Activated CD8-positive, alpha-beta memory T cell treated with anti-CD3 and anti-CD28 coated beads, Interleukin-2, amount 10 ng/mL, durations not matched to agents 7 days and 5 days (primary cell): Measurements from ENCODE around the gene CACNA1E. TPM values are rescaled to one million over a fixed set of nuclear protein-coding genes. Genes with fewer than 3 reads are reported as not detected.

Source experiments
- ATAC-seq: fragments of 150-1000 bp; cut with Tn5 transposase; one replicate; pipeline ENCODE4 v1.10.0; 2021; ENCODE audit warnings: moderate library complexity
- CTCF ChIA-PET: fragments of 350-600 bp; sonication (Branson Sonifier 250); formaldehyde crosslinking; loops from one replicate; lab custom pipeline; 2021; ENCODE audit warnings: antibody characterized with exemption; lab: Charles Lee
- DNase-seq: peaks from one replicate; pipeline ENCODE4 v3.0.0-alpha.2; 2020
- H3K27ac Mint-ChIP-seq: one replicate; pipeline ENCODE4 v1.8.0; 2021; ENCODE audit warnings: mild to moderate bottlenecking, mixed read lengths
- H3K27me3 Mint-ChIP-seq: one replicate; pipeline ENCODE4 v1.8.0; 2021; ENCODE audit warnings: mixed read lengths
- H3K36me3 Mint-ChIP-seq: one replicate; pipeline ENCODE4 v1.8.0; 2021; ENCODE audit warnings: mild to moderate bottlenecking, mixed read lengths
- H3K4me1 Mint-ChIP-seq: one replicate; pipeline ENCODE4 v1.8.0; 2021; ENCODE audit warnings: mixed read lengths
- H3K4me3 Mint-ChIP-seq: one replicate; pipeline ENCODE4 v1.8.0; 2021; ENCODE audit warnings: mild to moderate bottlenecking, moderate library complexity, mixed read lengths
- H3K9me3 Mint-ChIP-seq: one replicate; pipeline ENCODE4 v1.8.0; 2022; ENCODE audit warnings: low read depth, mixed read lengths
- total RNA-seq, 2 experiments: library from RNA; stranded (reverse); gene quantifications; one replicate each; pipeline ENCODE4 v1.2.3, GENCODE V29; 2021

CACNA1E gene
- total RNA-seq, 2 experiments from 2014 or later = not detected

GRCh38 chr1:181739214-181739613 lies 255.9 kb downstream of the CACNA1E start:
- Mint-ChIP-seq H3K36me3 (no peaks in the 10 kb centered on the region), H3K4me1 (no peaks in the 10 kb centered on the region), H3K27me3 (no peaks in the 10 kb centered on the region), H3K9me3 (no peaks in the 10 kb centered on the region), H3K27ac (no peak overlapping the region), H3K4me3 (no peak overlapping the region)
- DNase-seq (no peak), ATAC-seq (no peak)
- CTCF ChIA-PET = no interaction called here

- no peaks in the 10 kb centered on the region for H3K9me3 Mint-ChIP-seq
- no peak overlapping the region for H3K27ac Mint-ChIP-seq
- peaks cover 6% of the 10 kb centered on the region for H3K27me3 Mint-ChIP-seq
- no peak for DNase-seq
- no peaks in the 10 kb centered on the region for H3K4me1 Mint-ChIP-seq
- no peak for ATAC-seq
- no peak overlapping the region for H3K4me3 Mint-ChIP-seq
- CTCF ChIA-PET = no interaction called here
- no peaks in the 10 kb centered on the region for H3K36me3 Mint-ChIP-seq
Observed at GRCh38 chr1:181742426-181742825, 259.1 kb downstream of the CACNA1E start.

- Mint-ChIP-seq H3K4me3 (no peak overlapping the region), H3K27ac (no peak overlapping the region), H3K36me3 (no peaks in the 10 kb centered on the region), H3K27me3 (peaks cover 6% of the 10 kb centered on the region), H3K4me1 (no peaks in the 10 kb centered on the region), H3K9me3 (no peaks in the 10 kb centered on the region)
- no peak for ATAC-seq
- CTCF ChIA-PET = no interaction called here
- DNase-seq = no peak
Observed at GRCh38 chr1:181743878-181744312, 260.6 kb downstream of the CACNA1E start.

- ATAC-seq = no peak
- Mint-ChIP-seq H3K9me3 (no peaks in the 10 kb centered on the region), H3K27me3 (peaks cover 6% of the 10 kb centered on the region), H3K27ac (no peak overlapping the region), H3K4me3 (no peak overlapping the region), H3K36me3 (no peaks in the 10 kb centered on the region), H3K4me1 (no peaks in the 10 kb centered on the region)
- no peak for DNase-seq
- CTCF ChIA-PET = no interaction called here
Observed at GRCh38 chr1:181746224-181746623, 262.9 kb downstream of the CACNA1E start.

- Mint-ChIP-seq H3K4me1 (no peaks in the 10 kb centered on the region), H3K36me3 (no peaks in the 10 kb centered on the region), H3K4me3 (no peak overlapping the region), H3K9me3 (no peaks in the 10 kb centered on the region), H3K27me3 (peaks cover 6% of the 10 kb centered on the region), H3K27ac (no peak overlapping the region)
- ATAC-seq = no peak
- CTCF ChIA-PET = interaction anchor here (0.5 to 0.6 kb wide), 2 partner anchors 75 to 1183 kb away, joined by 3 read pairs; no protein-coding TSS in a partner anchor
- DNase-seq = no peak
Observed at GRCh38 chr1:181748013-181748412, 264.7 kb downstream of the CACNA1E start.

- CTCF ChIA-PET = no interaction called here
- Mint-ChIP-seq H3K4me1 (no peaks in the 10 kb centered on the region), H3K27ac (no peak overlapping the region), H3K4me3 (no peak overlapping the region), H3K27me3 (peaks cover 3% of the 10 kb centered on the region), H3K36me3 (no peaks in the 10 kb centered on the region), H3K9me3 (no peaks in the 10 kb centered on the region)
- ATAC-seq (no peak), DNase-seq (no peak)
Observed at GRCh38 chr1:181754103-181754502, 270.8 kb downstream of the CACNA1E start.

GRCh38 chr1:181759481-181759880 lies 276.2 kb downstream of the CACNA1E start:
- no peaks in the 10 kb centered on the region for H3K9me3 Mint-ChIP-seq
- H3K36me3 Mint-ChIP-seq = no peaks in the 10 kb centered on the region

GRCh38 chr1:181763736-181764135 lies 280.4 kb downstream of the CACNA1E start:
- Mint-ChIP-seq H3K4me3 (no peak overlapping the region), H3K9me3 (no peaks in the 10 kb centered on the region), H3K27ac (no peak overlapping the region), H3K36me3 (no peaks in the 10 kb centered on the region), H3K27me3 (peaks cover 5% of the 10 kb centered on the region), H3K4me1 (peaks cover 5% of the 10 kb centered on the region)
- DNase-seq (no peak), ATAC-seq (no peak)
- CTCF ChIA-PET = no interaction called here

More at GRCh38 chr1:181759481-181759880, 276.2 kb downstream of the CACNA1E start:
- H3K4me1 Mint-ChIP-seq = no peaks in the 10 kb centered on the region
- ATAC-seq = no peak
- peaks cover 8% of the 10 kb centered on the region for H3K27me3 Mint-ChIP-seq
- no peak overlapping the region for H3K4me3 Mint-ChIP-seq
- DNase-seq = no peak
- H3K27ac Mint-ChIP-seq = no peak overlapping the region
- CTCF ChIA-PET = no interaction called here

GRCh38 chr1:181765451-181766026 lies 282.2 kb downstream of the CACNA1E start:
- Mint-ChIP-seq H3K9me3 (no peaks in the 10 kb centered on the region), H3K4me1 (peaks cover 5% of the 10 kb centered on the region), H3K36me3 (no peaks in the 10 kb centered on the region), H3K4me3 (no peak overlapping the region), H3K27ac (no peak overlapping the region), H3K27me3 (peaks cover 5% of the 10 kb centered on the region)
- CTCF ChIA-PET = no interaction called here
- ATAC-seq (no peak), DNase-seq (no peak)

- DNase-seq = no peak
- Mint-ChIP-seq H3K27ac (no peak overlapping the region), H3K4me3 (no peak overlapping the region), H3K9me3 (no peaks in the 10 kb centered on the region), H3K4me1 (peaks cover 5% of the 10 kb centered on the region), H3K36me3 (no peaks in the 10 kb centered on the region), H3K27me3 (peaks cover 2% of the 10 kb centered on the region)
- no peak for ATAC-seq
- CTCF ChIA-PET = no interaction called here
Observed at GRCh38 chr1:181767001-181767708, 283.8 kb downstream of the CACNA1E start.

- no peaks in the 10 kb centered on the region for H3K36me3 Mint-ChIP-seq
- ATAC-seq = no peak
- CTCF ChIA-PET = no interaction called here
- DNase-seq = no peak
- no peak overlapping the region for H3K27ac Mint-ChIP-seq
- no peaks in the 10 kb centered on the region for H3K9me3 Mint-ChIP-seq
- H3K27me3 Mint-ChIP-seq = peaks cover 2% of the 10 kb centered on the region
- no peak overlapping the region for H3K4me3 Mint-ChIP-seq
- H3K4me1 Mint-ChIP-seq = peaks cover 5% of the 10 kb centered on the region
Observed at GRCh38 chr1:181768211-181768929, 285.1 kb downstream of the CACNA1E start.

- no peak for ATAC-seq
- H3K9me3 Mint-ChIP-seq = no peaks in the 10 kb centered on the region
- H3K4me1 Mint-ChIP-seq = peaks cover 5% of the 10 kb centered on the region
- no peak overlapping the region for H3K4me3 Mint-ChIP-seq
- H3K27ac Mint-ChIP-seq = no peak overlapping the region
- peaks cover 2% of the 10 kb centered on the region for H3K27me3 Mint-ChIP-seq
- CTCF ChIA-PET = no interaction called here
- DNase-seq = no peak
- H3K36me3 Mint-ChIP-seq = no peaks in the 10 kb centered on the region
Observed at GRCh38 chr1:181768930-181769280, 285.6 kb downstream of the CACNA1E start.

- H3K4me3 Mint-ChIP-seq = no peak overlapping the region
- H3K9me3 Mint-ChIP-seq = no peaks in the 10 kb centered on the region
- peaks cover 2% of the 10 kb centered on the region for H3K27me3 Mint-ChIP-seq
- CTCF ChIA-PET = no interaction called here
- ATAC-seq = no peak
- H3K27ac Mint-ChIP-seq = no peak overlapping the region
- H3K36me3 Mint-ChIP-seq = no peaks in the 10 kb centered on the region
- no peak for DNase-seq
- peaks cover 5% of the 10 kb centered on the region for H3K4me1 Mint-ChIP-seq
Observed at GRCh38 chr1:181769846-181770245, 286.5 kb downstream of the CACNA1E start.

- Mint-ChIP-seq H3K4me1 (peaks cover 5% of the 10 kb centered on the region), H3K36me3 (no peaks in the 10 kb centered on the region), H3K27me3 (peaks cover 2% of the 10 kb centered on the region), H3K4me3 (no peak overlapping the region), H3K9me3 (no peaks in the 10 kb centered on the region), H3K27ac (no peak overlapping the region)
- ATAC-seq (no peak), DNase-seq (no peak)
- CTCF ChIA-PET = no interaction called here
Observed at GRCh38 chr1:181772714-181773113, 289.4 kb downstream of the CACNA1E start.
